Caco-2 (cell line): Measurements from ENCODE around the gene ASPG. TPM values are rescaled to one million over a fixed set of nuclear protein-coding genes. Genes with fewer than 3 reads are reported as not detected.

Experiments
- BruUV-seq: library from RNA; stranded (reverse); fragments of 400-500 nt; replicated peaks from 2 replicates; lab custom pipeline; 2021; lab: Mats Ljungman, UMichigan
- CTCF ChIA-PET: fragments of 300-600 bp; sonication (Branson Sonifier 250); formaldehyde crosslinking; loops from one replicate; lab custom pipeline; 2022; ENCODE audit warnings: antibody characterized with exemption; lab: Charles Lee
- POLR2A ChIA-PET: fragments of 300-600 bp; sonication (Branson Sonifier 250); formaldehyde crosslinking; loops from one replicate; lab custom pipeline; 2022; ENCODE audit warnings: antibody characterized with exemption; lab: Charles Lee
- DNase-seq, 2 experiments: peaks; one replicate each; pipeline versions ENCODE4 v3.0.0 to v3.0.0-alpha.2; 2020 to 2022
- H3K27me3 ChIP-seq: replicated peaks from 2 replicates; pipeline ENCODE4 v1.6.0; 2011; ENCODE audit warnings: low read length; ENCODE audit not compliant: control insufficient read depth, insufficient read depth
- H3K36me3 ChIP-seq: 2 replicates; pipeline ENCODE4 v1.5.1; 2011; ENCODE audit warnings: low read length; ENCODE audit not compliant: control insufficient read depth, insufficient read depth
- H3K4me1 ChIP-seq: fragments of 250-450 bp; sonication (Bioruptor Pico); 2 replicates; pipeline ENCODE4 v1.5.1; 2020; ENCODE audit warnings: mild to moderate bottlenecking
- H3K4me3 ChIP-seq: 2 replicates; pipeline ENCODE4 v1.5.1; 2011; ENCODE audit warnings: low read depth, mild to moderate bottlenecking, control low read depth, low read length
- H3K9me3 ChIP-seq: fragments of 250-450 bp; sonication (Bioruptor Pico); 2 replicates; pipeline ENCODE4 v1.5.1; 2020; ENCODE audit warnings: mild to moderate bottlenecking, moderate library complexity
- H3K27ac Mint-ChIP-seq: one replicate; pipeline ENCODE4 v1.8.0; 2022; ENCODE audit warnings: mixed read lengths; ENCODE audit not compliant: unreplicated experiment
- H3K27me3 Mint-ChIP-seq: one replicate; pipeline ENCODE4 v1.8.0; 2022; ENCODE audit warnings: mixed read lengths; ENCODE audit not compliant: insufficient read depth, unreplicated experiment
- H3K36me3 Mint-ChIP-seq: one replicate; pipeline ENCODE4 v1.8.0; 2022; ENCODE audit warnings: mild to moderate bottlenecking, mixed read lengths; ENCODE audit not compliant: insufficient read depth, unreplicated experiment
- H3K4me1 Mint-ChIP-seq: one replicate; pipeline ENCODE4 v1.8.0; 2022; ENCODE audit warnings: low read depth, mixed read lengths; ENCODE audit not compliant: unreplicated experiment
- H3K4me3 Mint-ChIP-seq: one replicate; pipeline ENCODE4 v1.8.0; 2022; ENCODE audit warnings: mild to moderate bottlenecking, moderate library complexity, mixed read lengths; ENCODE audit not compliant: unreplicated experiment
- H3K9me3 Mint-ChIP-seq: one replicate; pipeline ENCODE4 v1.8.0; 2022; ENCODE audit warnings: mixed read lengths; ENCODE audit not compliant: unreplicated experiment
- intact Hi-C: fragments of 100-400 bp; cut with micrococcal nuclease; formaldehyde crosslinking; loops from one replicate; pipeline ENCODE4 v1.10.0; 2022; ENCODE audit not compliant: unreplicated experiment
- total RNA-seq: library from RNA; stranded (reverse); gene quantifications from 2 replicates; pipeline ENCODE4 v1.2.3, GENCODE V29; 2022
- TF ChIP-seq, protein P1 (sequence below), 2 experiments: fragments of 200-600 bp in 1 of 2; IDR thresholded peaks; 1 replicate in 1 of 2; 2 replicates in 1 of 2; pipeline versions ENCODE4 v1.5.1 to v1.8.0; 2011 to 2022; ENCODE audit warnings: antibody characterized with exemption in 1 of 2, control low read depth in 1 of 2, inconsistent platforms in 1 of 2, low read depth in 1 of 2, low read length in 1 of 2, mild to moderate bottlenecking in 1 of 2, moderate library complexity in 1 of 2; ENCODE audit not compliant: insufficient read depth in 1 of 2, severe bottlenecking in 1 of 2, unreplicated experiment in 1 of 2

Gene ASPG
- total RNA-seq, 1 experiment from 2014 or later, result not detected

DNA sequence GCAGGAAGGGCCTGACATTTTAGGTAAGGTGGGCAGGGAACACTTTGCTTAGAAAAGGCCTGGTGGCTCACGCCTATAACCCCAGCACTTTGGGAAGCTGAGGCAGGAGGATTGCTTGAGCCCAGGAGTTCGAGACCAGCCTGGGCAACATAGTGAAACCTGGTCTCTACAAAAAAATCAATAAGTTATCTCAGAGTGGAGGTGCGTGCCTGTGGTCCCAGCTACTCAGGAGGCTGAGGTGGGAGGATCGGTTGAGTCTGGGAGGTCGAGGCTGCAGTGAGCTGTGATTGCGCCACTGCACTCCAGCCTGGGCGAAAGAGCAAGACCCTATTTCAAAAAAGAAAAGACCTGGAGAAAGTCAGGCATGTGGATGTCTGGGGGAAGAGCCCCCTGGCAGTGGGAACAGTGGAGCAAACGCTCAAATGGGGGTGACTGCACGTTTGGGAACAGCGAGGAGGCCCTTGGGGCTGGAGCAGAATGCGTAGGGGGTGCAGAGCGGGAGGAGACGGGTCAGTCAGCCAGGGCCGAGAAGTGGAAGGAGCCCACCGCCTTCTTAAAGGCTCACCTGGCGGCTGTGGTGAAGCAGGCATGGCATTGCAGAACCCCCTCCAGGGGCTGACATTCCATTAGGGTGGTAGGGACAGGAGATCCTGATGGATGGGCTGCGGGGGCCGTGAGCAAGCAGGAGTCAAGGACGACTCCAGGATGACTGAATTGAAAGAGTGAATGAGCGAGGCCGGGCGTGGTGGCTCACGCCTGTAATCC is 46.6 kb downstream of the ASPG start:
- Mint-ChIP-seq H3K36me3 (no peaks in the 10 kb centered on the region), H3K4me3 (no peak overlapping the region), H3K27ac (no peak overlapping the region), H3K4me1 (no peaks in the 10 kb centered on the region), H3K27me3 (peaks cover 23% of the 10 kb centered on the region), H3K9me3 (peaks cover 26% of the 10 kb centered on the region)
- intact Hi-C loops, result loop anchor here (1.0 kb wide), 2 partner anchors 38 to 54 kb away; no protein-coding TSS in a partner anchor
- ChIA-PET CTCF (interaction anchor here (1.5 kb wide), 1 partner anchor 55 kb away, joined by 5 read pairs; no protein-coding TSS in a partner anchor), POLR2A (no interaction called here)
- no peak overlapping the region for H3K4me3 ChIP-seq
- no peak for DNase-seq
- H3K27me3 ChIP-seq, result peaks cover 3% of the 10 kb centered on the region; the same call in 1 of the 2 replicates
- no peaks in the 10 kb centered on the region for H3K36me3 ChIP-seq
- H3K4me1 ChIP-seq, result peaks cover 13% of the 10 kb centered on the region
- no TSS peak for BruUV-seq
- TF ChIP-seq, protein P1, sequence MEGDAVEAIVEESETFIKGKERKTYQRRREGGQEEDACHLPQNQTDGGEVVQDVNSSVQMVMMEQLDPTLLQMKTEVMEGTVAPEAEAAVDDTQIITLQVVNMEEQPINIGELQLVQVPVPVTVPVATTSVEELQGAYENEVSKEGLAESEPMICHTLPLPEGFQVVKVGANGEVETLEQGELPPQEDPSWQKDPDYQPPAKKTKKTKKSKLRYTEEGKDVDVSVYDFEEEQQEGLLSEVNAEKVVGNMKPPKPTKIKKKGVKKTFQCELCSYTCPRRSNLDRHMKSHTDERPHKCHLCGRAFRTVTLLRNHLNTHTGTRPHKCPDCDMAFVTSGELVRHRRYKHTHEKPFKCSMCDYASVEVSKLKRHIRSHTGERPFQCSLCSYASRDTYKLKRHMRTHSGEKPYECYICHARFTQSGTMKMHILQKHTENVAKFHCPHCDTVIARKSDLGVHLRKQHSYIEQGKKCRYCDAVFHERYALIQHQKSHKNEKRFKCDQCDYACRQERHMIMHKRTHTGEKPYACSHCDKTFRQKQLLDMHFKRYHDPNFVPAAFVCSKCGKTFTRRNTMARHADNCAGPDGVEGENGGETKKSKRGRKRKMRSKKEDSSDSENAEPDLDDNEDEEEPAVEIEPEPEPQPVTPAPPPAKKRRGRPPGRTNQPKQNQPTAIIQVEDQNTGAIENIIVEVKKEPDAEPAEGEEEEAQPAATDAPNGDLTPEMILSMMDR (IDR thresholded peaks at IDR 0.05; ENCODE audit: insufficient read depth in 1 of 2, low read depth in 1 of 2, low read length in 1 of 2, severe bottlenecking in 1 of 2, unreplicated experiment in 1 of 2), result no peak
- peaks cover 12% of the 10 kb centered on the region for H3K9me3 ChIP-seq

DNA sequence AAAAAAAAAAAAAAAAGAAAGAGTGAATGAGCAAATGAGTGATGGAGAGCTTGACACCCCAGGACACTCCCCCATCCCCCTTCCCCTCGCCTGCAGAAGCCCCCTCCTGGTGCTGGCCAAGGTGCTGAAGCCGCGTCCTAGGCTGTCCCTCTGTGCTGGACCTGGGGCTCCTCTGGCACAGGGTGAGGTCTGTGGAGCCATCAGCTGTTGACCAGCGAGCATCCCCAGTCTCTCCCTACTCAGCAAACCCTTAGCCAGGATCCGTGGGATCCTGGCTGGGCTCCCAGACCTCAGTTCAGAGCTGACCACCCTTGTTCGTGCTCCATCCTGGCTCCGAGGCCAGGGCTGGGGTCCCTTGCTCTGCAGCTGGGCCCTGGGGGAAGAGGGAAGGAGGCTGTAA is 47.5 kb downstream of the ASPG start:
- H3K4me3 Mint-ChIP-seq, result no peak overlapping the region
- POLR2A ChIA-PET, result no interaction called here
- TF ChIP-seq, protein P1 (IDR thresholded peaks at IDR 0.05; ENCODE audit: insufficient read depth in 1 of 2, low read depth in 1 of 2, low read length in 1 of 2, severe bottlenecking in 1 of 2, unreplicated experiment in 1 of 2), result no peak
- Histone ChIP-seq H3K9me3 (peaks cover 12% of the 10 kb centered on the region), H3K36me3 (no peaks in the 10 kb centered on the region), H3K4me3 (no peak overlapping the region), H3K4me1 (peaks cover 15% of the 10 kb centered on the region), H3K27me3 (peaks cover 5% of the 10 kb centered on the region; the same call in 1 of the 2 replicates)
- BruUV-seq, result no TSS peak
- peaks cover 23% of the 10 kb centered on the region for H3K27me3 Mint-ChIP-seq
- H3K9me3 Mint-ChIP-seq, result peaks cover 23% of the 10 kb centered on the region
- H3K36me3 Mint-ChIP-seq, result no peaks in the 10 kb centered on the region
- no peak overlapping the region for H3K27ac Mint-ChIP-seq
- intact Hi-C loops, result no loop called here
- no peaks in the 10 kb centered on the region for H3K4me1 Mint-ChIP-seq
- peak in 1 of 2 experiments; percentile 32 for DNase-seq
- CTCF ChIA-PET, result interaction anchor here (0.6 kb wide), 1 partner anchor 29 kb away, joined by 3 read pairs; no protein-coding TSS in a partner anchor

DNA sequence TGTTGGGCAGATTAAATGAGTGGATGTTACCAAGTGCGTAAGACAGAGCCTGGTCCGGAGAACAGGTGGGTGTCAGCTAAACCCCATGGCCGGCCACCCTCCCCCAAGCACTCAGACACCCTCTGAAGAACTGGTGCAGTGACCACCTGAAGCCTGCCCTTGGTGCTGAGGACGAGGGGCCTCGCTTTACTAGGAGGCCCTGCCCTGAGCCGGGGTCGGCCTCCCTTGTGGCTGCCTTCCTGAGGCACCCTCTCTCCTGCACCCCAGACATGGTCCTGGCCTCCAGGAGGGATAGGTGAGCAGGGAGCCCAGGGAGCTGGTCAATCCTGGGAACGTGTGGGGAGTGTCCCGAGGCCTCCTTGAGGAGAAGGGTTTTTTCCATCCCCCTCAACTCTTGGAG is 48.0 kb downstream of the ASPG start:
- H3K27me3 ChIP-seq, result peaks cover 5% of the 10 kb centered on the region; the same call in 1 of the 2 replicates
- POLR2A ChIA-PET, result no interaction called here
- CTCF ChIA-PET, result interaction anchor here (0.6 kb wide), 1 partner anchor 30 kb away, joined by 3 read pairs; no protein-coding TSS in a partner anchor

More for the DNA sequence above, 48.0 kb downstream of the ASPG start:
- TF ChIP-seq, protein P1 (IDR thresholded peaks at IDR 0.05; ENCODE audit: insufficient read depth in 1 of 2, low read depth in 1 of 2, low read length in 1 of 2, severe bottlenecking in 1 of 2, unreplicated experiment in 1 of 2), result no peak
- no peaks in the 10 kb centered on the region for H3K36me3 Mint-ChIP-seq
- H3K9me3 ChIP-seq, result peaks cover 12% of the 10 kb centered on the region
- H3K9me3 Mint-ChIP-seq, result peaks cover 18% of the 10 kb centered on the region
- no peaks in the 10 kb centered on the region for H3K4me1 Mint-ChIP-seq
- H3K27ac Mint-ChIP-seq, result no peak overlapping the region
- no peak overlapping the region for H3K4me3 ChIP-seq
- DNase-seq, result no peak
- H3K36me3 ChIP-seq, result no peaks in the 10 kb centered on the region
- H3K27me3 Mint-ChIP-seq, result peaks cover 23% of the 10 kb centered on the region
- peaks cover 15% of the 10 kb centered on the region for H3K4me1 ChIP-seq
- intact Hi-C loops, result no loop called here
- no peak overlapping the region for H3K4me3 Mint-ChIP-seq
- no TSS peak for BruUV-seq
